DND-41 (cell line): ENCODE measurements around the gene CEP120.
"Not testable (repeated sequence)": the region's sequence is repeated elsewhere in the genome, so short reads cannot be mapped to it uniquely, and the experiment has no call there.

ENCODE experiments used
- ATAC-seq: fragments of 200-7000 bp; cut with Tn5 transposase; 3 replicates; pipeline ENCODE4 v1.9.1; 2021; ENCODE audit warnings: low read depth; ENCODE audit not compliant: insufficient read depth
- DNase-seq: peaks from one replicate; pipeline ENCODE4 v3.0.0-alpha.2; 2020
- H2AFZ ChIP-seq: 2 replicates; pipeline ENCODE4 v1.6.0; 2012; ENCODE audit warnings: low read depth, low read length
- H3K27ac ChIP-seq: 2 replicates; pipeline ENCODE4 v1.5.1; 2012; ENCODE audit warnings: low read length, inconsistent platforms
- H3K27me3 ChIP-seq: fragments of 200-600 bp; sonication (generic); 2 replicates; pipeline ENCODE4 v1.6.0; 2012; ENCODE audit warnings: low read length, mild to moderate bottlenecking, inconsistent platforms; ENCODE audit not compliant: insufficient read depth, poor library complexity
- H3K36me3 ChIP-seq: 2 replicates; pipeline ENCODE4 v1.5.1; 2012; ENCODE audit warnings: low read length, inconsistent platforms; ENCODE audit not compliant: insufficient read depth
- H3K4me1 ChIP-seq: 2 replicates; pipeline ENCODE4 v1.5.1; 2012; ENCODE audit warnings: mild to moderate bottlenecking, low read length; ENCODE audit not compliant: insufficient read depth
- H3K4me2 ChIP-seq: 2 replicates; pipeline ENCODE4 v1.6.0; 2012; ENCODE audit warnings: mild to moderate bottlenecking, moderate library complexity, low read length, inconsistent platforms; ENCODE audit not compliant: insufficient read depth
- H3K4me3 ChIP-seq, 2 experiments: fragments of 200-600 bp in 1 of 2; shearing (Covaris generic) in 1 of 2; 2 replicates each; pipeline ENCODE4 v1.5.1; 2012 to 2016; ENCODE audit warnings: inconsistent platforms in 2 of 2, low read length in 2 of 2, mild to moderate bottlenecking in 2 of 2, low read depth in 1 of 2, moderate library complexity in 1 of 2
- H3K79me2 ChIP-seq: 2 replicates; pipeline ENCODE4 v1.6.0; 2012; ENCODE audit warnings: low read length, inconsistent platforms; ENCODE audit not compliant: insufficient read depth
- H3K9ac ChIP-seq: 2 replicates; pipeline ENCODE4 v1.6.0; 2012; ENCODE audit warnings: low read depth, mild to moderate bottlenecking, inconsistent platforms, low read length, moderate library complexity
- H3K9me3 ChIP-seq: 2 replicates; pipeline ENCODE4 v1.5.1; 2012; ENCODE audit warnings: low read length, moderate library complexity, mild to moderate bottlenecking, inconsistent platforms; ENCODE audit not compliant: insufficient read depth, severe bottlenecking
- H4K20me1 ChIP-seq: 2 replicates; pipeline ENCODE4 v1.6.0; 2012; ENCODE audit warnings: low read length; ENCODE audit not compliant: insufficient read depth
- CTCF ChIP-seq: IDR thresholded peaks from 2 replicates; pipeline ENCODE4 v1.5.1; 2012; ENCODE audit warnings: borderline replicate concordance, low read length, moderate library complexity, mild to moderate bottlenecking; ENCODE audit not compliant: poor library complexity, severe bottlenecking; ENCODE audit errors: extremely low read depth
- EZH2 ChIP-seq: IDR thresholded peaks from 3 replicates; pipeline ENCODE4 v1.6.1; 2012; ENCODE audit warnings: borderline replicate concordance, low read depth, mild to moderate bottlenecking, moderate library complexity, low read length, inconsistent platforms; ENCODE audit not compliant: severe bottlenecking

Gene CEP120

GRCh38 chr5:123401320-123401719 lies 21.9 kb downstream of the CEP120 start:
- H3K9me3 ChIP-seq, result no peaks in the 10 kb centered on the region
- H3K4me2 ChIP-seq, result no peak overlapping the region
- TF ChIP-seq CTCF (no peak), EZH2 (no peak)
- ATAC-seq (no peak), DNase-seq (no peak)
- H4K20me1 ChIP-seq, result no peaks in the 10 kb centered on the region
- H3K79me2 ChIP-seq, result no peaks in the 10 kb centered on the region
- H3K36me3 ChIP-seq, result peaks cover 68% of the 10 kb centered on the region
- H3K4me1 ChIP-seq, result no peaks in the 10 kb centered on the region
- no peak overlapping the region for H3K9ac ChIP-seq
- H3K4me3 ChIP-seq, result no peak overlapping the region
- H3K27ac ChIP-seq, result no peak overlapping the region
- no peak overlapping the region for H2AFZ ChIP-seq
- no peaks in the 10 kb centered on the region for H3K27me3 ChIP-seq

- H3K4me1 ChIP-seq, H2AFZ ChIP-seq, H3K4me3 ChIP-seq, ATAC-seq, H3K27me3 ChIP-seq, H3K79me2 ChIP-seq, H3K4me2 ChIP-seq, DNase-seq, H3K27ac ChIP-seq, H4K20me1 ChIP-seq, H3K9ac ChIP-seq, H3K9me3 ChIP-seq: not testable (repeated sequence)
- H3K36me3 ChIP-seq, result peaks cover 73% of the 10 kb centered on the region
Observed at GRCh38 chr5:123400870-123401291, 22.3 kb downstream of the CEP120 start.

GRCh38 chr5:123398058-123398733 lies 25.0 kb downstream of the CEP120 start:
- ATAC-seq, result peak; percentile 76
- Histone ChIP-seq H2AFZ (no peak overlapping the region), H3K9me3 (no peaks in the 10 kb centered on the region), H4K20me1 (no peaks in the 10 kb centered on the region), H3K4me3 (no peak overlapping the region), H3K36me3 (peaks cover 65% of the 10 kb centered on the region), H3K27ac (no peak overlapping the region), H3K9ac (no peak overlapping the region), H3K79me2 (no peaks in the 10 kb centered on the region), H3K4me2 (no peak overlapping the region), H3K27me3 (no peaks in the 10 kb centered on the region), H3K4me1 (no peaks in the 10 kb centered on the region)
- TF ChIP-seq CTCF (no peak), EZH2 (no peak)
- peak; percentile 13 for DNase-seq

GRCh38 chr5:123397538-123397937 lies 25.7 kb downstream of the CEP120 start:
- Histone ChIP-seq H3K79me2 (no peaks in the 10 kb centered on the region), H3K27ac (no peak overlapping the region), H3K36me3 (peaks cover 65% of the 10 kb centered on the region), H3K4me2 (no peak overlapping the region), H3K4me1 (no peaks in the 10 kb centered on the region), H3K27me3 (no peaks in the 10 kb centered on the region), H4K20me1 (no peaks in the 10 kb centered on the region), H3K4me3 (no peak overlapping the region), H3K9me3 (no peaks in the 10 kb centered on the region), H2AFZ (no peak overlapping the region), H3K9ac (no peak overlapping the region)
- no peak for TF ChIP-seq CTCF
- no peak for TF ChIP-seq EZH2
- DNase-seq, result no peak
- no peak for ATAC-seq
